ENCODE data around the gene CRTC3.

DNA sequence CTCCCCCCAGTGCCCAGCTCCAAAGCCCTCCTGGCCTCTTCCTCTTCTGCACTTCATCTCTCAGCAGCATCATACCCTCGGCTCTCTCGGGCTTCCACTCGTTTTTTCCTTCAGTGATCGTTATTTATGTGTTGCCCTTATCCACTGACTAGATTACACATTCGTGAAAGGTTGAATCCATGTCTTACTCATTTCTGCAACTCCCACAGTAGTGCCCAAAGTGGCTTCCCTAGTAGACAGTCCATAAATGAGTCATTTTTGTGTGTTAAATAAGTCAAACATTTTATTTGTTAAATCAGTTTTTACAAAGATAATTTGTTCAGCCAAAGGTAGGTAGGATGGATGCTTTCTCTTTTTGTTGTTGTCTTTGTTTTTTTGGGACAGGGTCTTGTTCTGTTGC, 87.4 kb downstream of the CRTC3 start:
- TF ChIP-seq, protein P1, sequence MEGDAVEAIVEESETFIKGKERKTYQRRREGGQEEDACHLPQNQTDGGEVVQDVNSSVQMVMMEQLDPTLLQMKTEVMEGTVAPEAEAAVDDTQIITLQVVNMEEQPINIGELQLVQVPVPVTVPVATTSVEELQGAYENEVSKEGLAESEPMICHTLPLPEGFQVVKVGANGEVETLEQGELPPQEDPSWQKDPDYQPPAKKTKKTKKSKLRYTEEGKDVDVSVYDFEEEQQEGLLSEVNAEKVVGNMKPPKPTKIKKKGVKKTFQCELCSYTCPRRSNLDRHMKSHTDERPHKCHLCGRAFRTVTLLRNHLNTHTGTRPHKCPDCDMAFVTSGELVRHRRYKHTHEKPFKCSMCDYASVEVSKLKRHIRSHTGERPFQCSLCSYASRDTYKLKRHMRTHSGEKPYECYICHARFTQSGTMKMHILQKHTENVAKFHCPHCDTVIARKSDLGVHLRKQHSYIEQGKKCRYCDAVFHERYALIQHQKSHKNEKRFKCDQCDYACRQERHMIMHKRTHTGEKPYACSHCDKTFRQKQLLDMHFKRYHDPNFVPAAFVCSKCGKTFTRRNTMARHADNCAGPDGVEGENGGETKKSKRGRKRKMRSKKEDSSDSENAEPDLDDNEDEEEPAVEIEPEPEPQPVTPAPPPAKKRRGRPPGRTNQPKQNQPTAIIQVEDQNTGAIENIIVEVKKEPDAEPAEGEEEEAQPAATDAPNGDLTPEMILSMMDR (IDR thresholded peaks at IDR 0.05) = no peak
- no peak for TF ChIP-seq POLR2A (IDR thresholded peaks at IDR 0.05)
